ENCODE results near the gene TBC1D17.

TBC1D17 gene

GRCh38 chr19:49908480-49909420 lies 31.2 kb downstream of the TBC1D17 start:
- Mint-ChIP-seq H3K27ac (peak overlapping the region; percentile 13 to 65), H3K4me3 (no peak overlapping the region), H3K36me3 (ENCODE audit: insufficient read depth) (peaks cover 21% of the 10 kb centered on the region)

GRCh38 chr19:49910179-49910578 lies 32.7 kb downstream of the TBC1D17 start:
- Mint-ChIP-seq H3K9me3 (no peaks in the 10 kb centered on the region), H3K4me1 (ENCODE audit: low read depth in 2 of 2) (peaks cover 9 to 22% of the 10 kb centered on the region in 2 donors), H3K27ac (peak overlapping the region in 1 of 2 donors; percentile 87), H3K4me3 (no peak overlapping the region), H3K36me3 (ENCODE audit: insufficient read depth) (peaks cover 29% of the 10 kb centered on the region), H3K27me3 (no peaks in the 10 kb centered on the region)
- ATAC-seq (replicated peaks) (no peak), DNase-seq (no peak)

More at GRCh38 chr19:49908480-49909420, 31.2 kb downstream of the TBC1D17 start:
- Mint-ChIP-seq H3K9me3 (no peaks in the 10 kb centered on the region), H3K27me3 (no peaks in the 10 kb centered on the region), H3K4me1 (ENCODE audit: low read depth in 2 of 2) (peaks cover 9 to 18% of the 10 kb centered on the region in 2 donors)
- ATAC-seq (replicated peaks), result no peak
- no peak for DNase-seq

GRCh38 chr19:49911381-49912145 lies 34.1 kb downstream of the TBC1D17 start:
- Mint-ChIP-seq H3K27me3 (no peaks in the 10 kb centered on the region), H3K27ac (peak overlapping the region; percentile 66 to 87), H3K4me1 (ENCODE audit: low read depth in 2 of 2) (peaks cover 13 to 25% of the 10 kb centered on the region in 2 donors), H3K36me3 (ENCODE audit: insufficient read depth) (peaks cover 39% of the 10 kb centered on the region), H3K9me3 (no peaks in the 10 kb centered on the region), H3K4me3 (no peak overlapping the region)
- peak; percentile 86 for ATAC-seq (replicated peaks)
- no peak for DNase-seq

- Mint-ChIP-seq H3K4me3 (no peak overlapping the region), H3K36me3 (ENCODE audit: insufficient read depth) (peaks cover 30% of the 10 kb centered on the region), H3K27ac (peak overlapping the region; percentile 75 to 87), H3K4me1 (ENCODE audit: low read depth in 2 of 2) (peaks cover 17 to 21% of the 10 kb centered on the region in 2 donors), H3K27me3 (no peaks in the 10 kb centered on the region), H3K9me3 (no peaks in the 10 kb centered on the region)
- no peak for DNase-seq
- ATAC-seq (replicated peaks), result no peak
Measured at GRCh38 chr19:49912965-49913685, 35.6 kb downstream of the TBC1D17 start.

GRCh38 chr19:49913720-49914119 lies 36.2 kb downstream of the TBC1D17 start:
- DNase-seq, result no peak
- H3K27ac Mint-ChIP-seq, result peak overlapping the region; percentile 45 to 53
- no peak overlapping the region for H3K4me3 Mint-ChIP-seq
- H3K9me3 Mint-ChIP-seq, result no peaks in the 10 kb centered on the region
- peaks cover 18 to 23% of the 10 kb centered on the region in 2 donors for H3K4me1 Mint-ChIP-seq (ENCODE audit: low read depth in 2 of 2)
- ATAC-seq (replicated peaks), result no peak
- peaks cover 32% of the 10 kb centered on the region for H3K36me3 Mint-ChIP-seq (ENCODE audit: insufficient read depth)
- H3K27me3 Mint-ChIP-seq, result no peaks in the 10 kb centered on the region

GRCh38 chr19:49915271-49915670 lies 37.8 kb downstream of the TBC1D17 start:
- ATAC-seq (replicated peaks), result no peak
- peaks cover 19 to 24% of the 10 kb centered on the region in 2 donors for H3K4me1 Mint-ChIP-seq (ENCODE audit: low read depth in 2 of 2)
- H3K36me3 Mint-ChIP-seq (ENCODE audit: insufficient read depth), result peaks cover 40% of the 10 kb centered on the region

GRCh38 chr19:49916839-49917733 lies 39.6 kb downstream of the TBC1D17 start:
- peak overlapping the region in 1 of 2 donors; percentile 55 for H3K27ac Mint-ChIP-seq
- H3K27me3 Mint-ChIP-seq, result no peaks in the 10 kb centered on the region
- H3K36me3 Mint-ChIP-seq (ENCODE audit: insufficient read depth), result peaks cover 37% of the 10 kb centered on the region
- peaks cover 14 to 31% of the 10 kb centered on the region in 2 donors for H3K4me1 Mint-ChIP-seq (ENCODE audit: low read depth in 2 of 2)
- H3K4me3 Mint-ChIP-seq, result no peak overlapping the region
- ATAC-seq (replicated peaks), result no peak
- no peaks in the 10 kb centered on the region for H3K9me3 Mint-ChIP-seq
- no peak for DNase-seq

More at GRCh38 chr19:49915271-49915670, 37.8 kb downstream of the TBC1D17 start:
- Mint-ChIP-seq H3K4me3 (no peak overlapping the region), H3K9me3 (no peaks in the 10 kb centered on the region), H3K27ac (peak overlapping the region; percentile 23 to 86), H3K27me3 (no peaks in the 10 kb centered on the region)
- no peak for DNase-seq

- ATAC-seq (replicated peaks) (no peak), DNase-seq (no peak)
- H3K27ac Mint-ChIP-seq, result peak overlapping the region; percentile 41 to 66
- no peaks in the 10 kb centered on the region for H3K27me3 Mint-ChIP-seq
- H3K36me3 Mint-ChIP-seq (ENCODE audit: insufficient read depth), result peaks cover 32% of the 10 kb centered on the region
- no peaks in the 10 kb centered on the region for H3K9me3 Mint-ChIP-seq
- no peak overlapping the region for H3K4me3 Mint-ChIP-seq
- H3K4me1 Mint-ChIP-seq (ENCODE audit: low read depth in 2 of 2), result peaks cover 14 to 28% of the 10 kb centered on the region in 2 donors
Measured at GRCh38 chr19:49918089-49918488, 40.6 kb downstream of the TBC1D17 start.

GRCh38 chr19:49920624-49921363 lies 43.3 kb downstream of the TBC1D17 start:
- no peak for ATAC-seq (replicated peaks)
- no peak overlapping the region for H3K4me3 Mint-ChIP-seq
- H3K27me3 Mint-ChIP-seq, result no peaks in the 10 kb centered on the region
- peaks cover 34% of the 10 kb centered on the region for H3K36me3 Mint-ChIP-seq (ENCODE audit: insufficient read depth)
- H3K9me3 Mint-ChIP-seq, result no peaks in the 10 kb centered on the region
- no peak for DNase-seq
- H3K27ac Mint-ChIP-seq, result peak overlapping the region; percentile 60 to 79
- H3K4me1 Mint-ChIP-seq (ENCODE audit: low read depth in 2 of 2), result peaks cover 10 to 27% of the 10 kb centered on the region in 2 donors

- H3K9me3 Mint-ChIP-seq, result no peaks in the 10 kb centered on the region
- peaks cover 35% of the 10 kb centered on the region for H3K36me3 Mint-ChIP-seq (ENCODE audit: insufficient read depth)
- H3K27ac Mint-ChIP-seq, result peak overlapping the region; percentile 29 to 79
- H3K27me3 Mint-ChIP-seq, result no peaks in the 10 kb centered on the region
- ATAC-seq (replicated peaks), result no peak
- no peak overlapping the region for H3K4me3 Mint-ChIP-seq
- DNase-seq, result no peak
- peaks cover 10 to 29% of the 10 kb centered on the region in 2 donors for H3K4me1 Mint-ChIP-seq (ENCODE audit: low read depth in 2 of 2)
Measured at GRCh38 chr19:49921871-49922795, 44.6 kb downstream of the TBC1D17 start.
